MM.1S (cell line): ENCODE measurements around the gene OLFML1.

Source experiments
- EZH2phosphoT487 ChIP-seq: fragments of 300-600 bp; sonication (generic); IDR thresholded peaks from 2 replicates; pipeline ENCODE4 v1.6.1; 2018; ENCODE audit warnings: antibody characterized with exemption, low read length
- TF ChIP-seq, protein P1 (sequence below): fragments of 300-600 bp; sonication (generic); IDR thresholded peaks from 2 replicates; pipeline ENCODE4 v1.5.1; 2016; ENCODE audit warnings: antibody characterized with exemption, low read length, mixed read lengths

DNA sequence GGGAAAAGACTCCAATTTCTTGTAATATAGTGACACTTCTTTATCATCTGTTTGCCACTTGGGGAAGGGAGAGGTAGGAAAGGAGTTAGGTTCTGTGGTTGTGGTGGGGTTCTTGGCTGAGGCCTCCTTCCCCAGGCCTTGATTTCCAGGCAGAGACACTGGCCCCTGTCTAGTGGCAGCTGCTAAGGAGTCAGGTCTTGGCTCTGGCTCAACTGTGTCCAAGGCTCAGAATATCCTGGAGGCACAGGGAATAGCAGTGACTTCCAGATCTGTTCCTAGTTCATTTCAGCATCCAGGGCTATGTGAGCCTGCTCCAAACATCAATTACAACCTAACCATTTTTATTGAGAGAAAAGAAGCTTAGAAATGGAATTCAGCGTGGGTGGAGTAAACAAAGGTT lies 58.0 kb downstream of the OLFML1 start:
- TF ChIP-seq EZH2phosphoT487, result no peak
- TF ChIP-seq, protein P1, sequence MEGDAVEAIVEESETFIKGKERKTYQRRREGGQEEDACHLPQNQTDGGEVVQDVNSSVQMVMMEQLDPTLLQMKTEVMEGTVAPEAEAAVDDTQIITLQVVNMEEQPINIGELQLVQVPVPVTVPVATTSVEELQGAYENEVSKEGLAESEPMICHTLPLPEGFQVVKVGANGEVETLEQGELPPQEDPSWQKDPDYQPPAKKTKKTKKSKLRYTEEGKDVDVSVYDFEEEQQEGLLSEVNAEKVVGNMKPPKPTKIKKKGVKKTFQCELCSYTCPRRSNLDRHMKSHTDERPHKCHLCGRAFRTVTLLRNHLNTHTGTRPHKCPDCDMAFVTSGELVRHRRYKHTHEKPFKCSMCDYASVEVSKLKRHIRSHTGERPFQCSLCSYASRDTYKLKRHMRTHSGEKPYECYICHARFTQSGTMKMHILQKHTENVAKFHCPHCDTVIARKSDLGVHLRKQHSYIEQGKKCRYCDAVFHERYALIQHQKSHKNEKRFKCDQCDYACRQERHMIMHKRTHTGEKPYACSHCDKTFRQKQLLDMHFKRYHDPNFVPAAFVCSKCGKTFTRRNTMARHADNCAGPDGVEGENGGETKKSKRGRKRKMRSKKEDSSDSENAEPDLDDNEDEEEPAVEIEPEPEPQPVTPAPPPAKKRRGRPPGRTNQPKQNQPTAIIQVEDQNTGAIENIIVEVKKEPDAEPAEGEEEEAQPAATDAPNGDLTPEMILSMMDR, result no peak
